NCI-H1694 (cell line): ENCODE measurements around the gene MRTO4.
A peak's percentile ranks its signal among the peaks of the same experiment; 100 is the strongest.
"Not testable (repeated sequence)": the region's sequence is repeated elsewhere in the genome, so short reads cannot be mapped to it uniquely, and the experiment has no call there.

Experiments
- DNase-seq: peaks from one replicate; lab custom pipeline; 2025; lab: John Stamatoyannopoulos, UW

Gene MRTO4

GRCh38 chr1:19222979-19223824, 28.4 kb upstream of the MRTO4 start:
- DNase-seq: no peak

- no peak for DNase-seq
These were observed 22.4 kb upstream of the MRTO4 start for GRCh38 chr1:19229229-19229628.

GRCh38 chr1:19229828-19230325, 21.7 kb upstream of the MRTO4 start:
- no peak for DNase-seq

GRCh38 chr1:19231736-19232523, 19.7 kb upstream of the MRTO4 start:
- DNase-seq: not testable (repeated sequence)

GRCh38 chr1:19232524-19232846, 19.1 kb upstream of the MRTO4 start:
- no peak for DNase-seq

- DNase-seq: no peak
These were observed 17.4 kb upstream of the MRTO4 start for GRCh38 chr1:19234224-19234623.

GRCh38 chr1:19239876-19240275, 11.7 kb upstream of the MRTO4 start:
- no peak for DNase-seq

GRCh38 chr1:19240673-19241538, 10.7 kb upstream of the MRTO4 start:
- DNase-seq: peak; percentile 69

GRCh38 chr1:19250629-19251304, 838 bp upstream of the MRTO4 start:
- DNase-seq: no peak

- DNase-seq: no peak
These were observed 2.8 kb downstream of the MRTO4 start for GRCh38 chr1:19254416-19254815.

- DNase-seq: no peak
These were observed 3.7 kb downstream of the MRTO4 start for GRCh38 chr1:19255288-19255687.

- DNase-seq: not testable (repeated sequence)
These were observed 4.7 kb downstream of the MRTO4 start for GRCh38 chr1:19256301-19256700.

- no peak for DNase-seq
These were observed 5.7 kb downstream of the MRTO4 start for GRCh38 chr1:19257178-19257914.

- no peak for DNase-seq
These were observed 6.7 kb downstream of the MRTO4 start for GRCh38 chr1:19258353-19258752.

GRCh38 chr1:19260211-19261138, 8.9 kb downstream of the MRTO4 start:
- no peak for DNase-seq

- DNase-seq: no peak
These were observed 10.4 kb downstream of the MRTO4 start for GRCh38 chr1:19262047-19262446.

- no peak for DNase-seq
These were observed 11.1 kb downstream of the MRTO4 start for GRCh38 chr1:19262744-19263143.

GRCh38 chr1:19268445-19268844, 16.8 kb downstream of the MRTO4 start:
- no peak for DNase-seq

GRCh38 chr1:19269427-19270342, 18.1 kb downstream of the MRTO4 start:
- DNase-seq: not testable (repeated sequence)
